DND-41 (cell line): ENCODE measurements around the gene PLPPR4.

ENCODE experiments used
- EZH2 ChIP-seq: IDR thresholded peaks from 3 replicates; pipeline ENCODE4 v1.6.1; 2012; ENCODE audit warnings: borderline replicate concordance, low read depth, mild to moderate bottlenecking, moderate library complexity, low read length, inconsistent platforms; ENCODE audit not compliant: severe bottlenecking
- TF ChIP-seq, protein P1 (sequence below): IDR thresholded peaks from 2 replicates; pipeline ENCODE4 v1.5.1; 2012; ENCODE audit warnings: borderline replicate concordance, low read length, moderate library complexity, mild to moderate bottlenecking; ENCODE audit not compliant: poor library complexity, severe bottlenecking; ENCODE audit errors: extremely low read depth

GRCh38 chr1:99265124-99265523, 832 bp downstream of the PLPPR4 start:
- TF ChIP-seq, protein P1, sequence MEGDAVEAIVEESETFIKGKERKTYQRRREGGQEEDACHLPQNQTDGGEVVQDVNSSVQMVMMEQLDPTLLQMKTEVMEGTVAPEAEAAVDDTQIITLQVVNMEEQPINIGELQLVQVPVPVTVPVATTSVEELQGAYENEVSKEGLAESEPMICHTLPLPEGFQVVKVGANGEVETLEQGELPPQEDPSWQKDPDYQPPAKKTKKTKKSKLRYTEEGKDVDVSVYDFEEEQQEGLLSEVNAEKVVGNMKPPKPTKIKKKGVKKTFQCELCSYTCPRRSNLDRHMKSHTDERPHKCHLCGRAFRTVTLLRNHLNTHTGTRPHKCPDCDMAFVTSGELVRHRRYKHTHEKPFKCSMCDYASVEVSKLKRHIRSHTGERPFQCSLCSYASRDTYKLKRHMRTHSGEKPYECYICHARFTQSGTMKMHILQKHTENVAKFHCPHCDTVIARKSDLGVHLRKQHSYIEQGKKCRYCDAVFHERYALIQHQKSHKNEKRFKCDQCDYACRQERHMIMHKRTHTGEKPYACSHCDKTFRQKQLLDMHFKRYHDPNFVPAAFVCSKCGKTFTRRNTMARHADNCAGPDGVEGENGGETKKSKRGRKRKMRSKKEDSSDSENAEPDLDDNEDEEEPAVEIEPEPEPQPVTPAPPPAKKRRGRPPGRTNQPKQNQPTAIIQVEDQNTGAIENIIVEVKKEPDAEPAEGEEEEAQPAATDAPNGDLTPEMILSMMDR = no peak
- TF ChIP-seq EZH2 = no peak
